IMR-90 (cell line): ENCODE results near the gene WASF3. TPM values are rescaled to one million over a fixed set of nuclear protein-coding genes. Genes with fewer than 3 reads are reported as not detected.

Experiments
- ATAC-seq: fragments of 200-7000 bp; cut with Tn5 transposase; 2 replicates; pipeline ENCODE4 v1.9.1; 2020; ENCODE audit warnings: low read depth, mild to moderate bottlenecking, moderate library complexity
- BruUV-seq: library from RNA; stranded (reverse); fragments of 400-500 nt; replicated peaks from 2 replicates; lab custom pipeline; 2021; lab: Mats Ljungman, UMichigan
- CTCF ChIA-PET: fragments of 300-600 bp; formaldehyde crosslinking; extraction: SDS; loops from one replicate; lab custom pipeline; 2021; ENCODE audit warnings: antibody characterized with exemption; lab: Yijun Ruan, JAX
- POLR2A ChIA-PET: fragments of 300-600 bp; sonication (Branson Sonifier 250); formaldehyde crosslinking; loops from one replicate; lab custom pipeline; 2022; ENCODE audit warnings: antibody characterized with exemption; ENCODE audit not compliant: unreplicated experiment; lab: Charles Lee
- DNase-seq: peaks from one replicate; pipeline ENCODE4 v3.0.0; 2013
- H2AFZ ChIP-seq: replicated peaks from 2 replicates; pipeline ENCODE3; 2013; ENCODE audit warnings: low read length, mild to moderate bottlenecking; ENCODE audit not compliant: poor library complexity
- H2AK5ac ChIP-seq: 2 replicates; pipeline ENCODE4 v1.6.1; 2013; ENCODE audit warnings: low read depth, low read length, inconsistent platforms
- H2AK9ac ChIP-seq: replicated peaks from 2 replicates; pipeline ENCODE3; 2013; ENCODE audit warnings: mild to moderate bottlenecking, low read depth, low read length, moderate library complexity; ENCODE audit not compliant: poor library complexity
- H2BK120ac ChIP-seq: 2 replicates; pipeline ENCODE4 v1.6.1; 2013; ENCODE audit warnings: low read depth, low read length, inconsistent platforms
- H2BK15ac ChIP-seq: 3 replicates; pipeline ENCODE4 v1.6.1; 2013; ENCODE audit warnings: low read depth, low read length, inconsistent platforms
- H2BK20ac ChIP-seq: 2 replicates; pipeline ENCODE4 v1.6.1; 2013; ENCODE audit warnings: low read depth, mild to moderate bottlenecking, inconsistent platforms, low read length, moderate library complexity
- H2BK5ac ChIP-seq: 2 replicates; pipeline ENCODE4 v1.6.1; 2013; ENCODE audit warnings: mild to moderate bottlenecking, low read depth, low read length, inconsistent platforms; ENCODE audit not compliant: poor library complexity, severe bottlenecking
- H3K14ac ChIP-seq: replicated peaks from 2 replicates; pipeline ENCODE4 v1.6.1; 2013; ENCODE audit warnings: low read depth, low read length, inconsistent platforms
- H3K18ac ChIP-seq: 2 replicates; pipeline ENCODE4 v1.6.1; 2013; ENCODE audit warnings: low read depth, low read length, control low read depth
- H3K23ac ChIP-seq: 2 replicates; pipeline ENCODE4 v1.6.1; 2013; ENCODE audit warnings: low read depth, low read length, inconsistent platforms
- H3K27ac ChIP-seq: 2 replicates; pipeline ENCODE4 v1.5.1; 2013; ENCODE audit warnings: mild to moderate bottlenecking, control low read depth, low read length; ENCODE audit not compliant: insufficient read depth
- H3K27me3 ChIP-seq: 2 replicates; pipeline ENCODE4 v1.6.1; 2013; ENCODE audit warnings: low read length; ENCODE audit not compliant: control insufficient read depth, insufficient read depth
- H3K36me3 ChIP-seq: 2 replicates; pipeline ENCODE4 v1.6.1; 2013; ENCODE audit warnings: low read length, mixed read lengths; ENCODE audit not compliant: control insufficient read depth, insufficient read depth
- H3K4ac ChIP-seq: 2 replicates; pipeline ENCODE4 v1.6.1; 2013; ENCODE audit warnings: low read depth, low read length, inconsistent platforms
- H3K4me1 ChIP-seq: 2 replicates; pipeline ENCODE4 v1.6.1; 2013; ENCODE audit warnings: low read length, mixed read lengths; ENCODE audit not compliant: control insufficient read depth, insufficient read depth
- H3K4me2 ChIP-seq: 2 replicates; pipeline ENCODE4 v1.6.1; 2013; ENCODE audit warnings: low read depth, mild to moderate bottlenecking, control low read depth, low read length, moderate library complexity
- H3K4me3 ChIP-seq: 2 replicates; pipeline ENCODE4 v1.5.1; 2013; ENCODE audit warnings: low read depth, mild to moderate bottlenecking, control low read depth, low read length, moderate library complexity; ENCODE audit not compliant: insufficient read depth
- H3K56ac ChIP-seq: 2 replicates; pipeline ENCODE4 v1.6.1; 2013; ENCODE audit warnings: low read length, inconsistent platforms; ENCODE audit not compliant: insufficient read depth; ENCODE audit errors: extremely low read depth
- H3K79me1 ChIP-seq, 2 experiments: 2 replicates each; pipeline ENCODE4 v1.6.1; 2013; ENCODE audit warnings: low read length in 2 of 2, inconsistent platforms in 1 of 2, low read depth in 1 of 2
- H3K9ac ChIP-seq: 2 replicates; pipeline ENCODE4 v1.6.1; 2013; ENCODE audit warnings: low read depth, low read length, control low read depth
- H3K9me1 ChIP-seq: 2 replicates; pipeline ENCODE4 v1.6.1; 2013; ENCODE audit warnings: low read length, inconsistent platforms; ENCODE audit not compliant: insufficient read depth
- H3K9me3 ChIP-seq: 2 replicates; pipeline ENCODE4 v1.6.1; 2013; ENCODE audit warnings: low read length; ENCODE audit not compliant: control insufficient read depth, insufficient read depth
- H4K20me1 ChIP-seq: 2 replicates; pipeline ENCODE4 v1.6.1; 2013; ENCODE audit warnings: low read length, inconsistent platforms; ENCODE audit not compliant: insufficient read depth
- H4K5ac ChIP-seq: 2 replicates; pipeline ENCODE4 v1.6.1; 2013; ENCODE audit warnings: mild to moderate bottlenecking, low read depth, low read length, control low read depth
- H4K8ac ChIP-seq, 2 experiments: 2 replicates each; pipeline ENCODE4 v1.6.1; 2013; ENCODE audit warnings: low read depth in 2 of 2, low read length in 2 of 2, control low read depth in 1 of 2, inconsistent platforms in 1 of 2
- H4K91ac ChIP-seq: 2 replicates; pipeline ENCODE4 v1.6.1; 2013; ENCODE audit warnings: low read depth, low read length, inconsistent platforms; ENCODE audit not compliant: insufficient read depth
- BHLHE40 ChIP-seq: fragments of 150-350 bp; IDR thresholded peaks from 2 replicates; pipeline ENCODE4 v1.6.1; 2016; ENCODE audit warnings: mild to moderate bottlenecking, low read depth, low read length
- CEBPB ChIP-seq: IDR thresholded peaks from 2 replicates; pipeline ENCODE4 v1.6.1; 2012; ENCODE audit warnings: low read depth, low read length, improper control_type of control experiment
- CHD1 ChIP-seq: IDR thresholded peaks from 2 replicates; pipeline ENCODE4 v1.6.1; 2012; ENCODE audit warnings: low read depth, low read length, improper control_type of control experiment
- CTCF ChIP-seq: conservative IDR thresholded peaks from 2 replicates; pipeline ENCODE4 v1.5.1; 2012; ENCODE audit warnings: mild to moderate bottlenecking, low read depth, low read length, improper control_type of control experiment
- FOS ChIP-seq: fragments of 150-350 bp; IDR thresholded peaks from 2 replicates; pipeline ENCODE4 v1.6.1; 2016; ENCODE audit warnings: low read depth, low read length
- MAFK ChIP-seq: IDR thresholded peaks from 2 replicates; pipeline ENCODE4 v1.6.1; 2012; ENCODE audit warnings: low read depth, low read length, improper control_type of control experiment
- MAZ ChIP-seq: IDR thresholded peaks from 2 replicates; pipeline ENCODE4 v1.6.1; 2012; ENCODE audit warnings: low read depth, mild to moderate bottlenecking, low read length, improper control_type of control experiment, moderate library complexity, borderline replicate concordance
- MXI1 ChIP-seq: IDR thresholded peaks from 2 replicates; pipeline ENCODE4 v1.6.1; 2012; ENCODE audit warnings: low read depth, mild to moderate bottlenecking, low read length, moderate library complexity, borderline replicate concordance
- NFE2L2 ChIP-seq: fragments of 150-350 bp; IDR thresholded peaks from 2 replicates; pipeline ENCODE4 v1.6.1; 2016; ENCODE audit warnings: low read depth, mild to moderate bottlenecking, low read length
- POLR2A ChIP-seq: IDR thresholded peaks from 2 replicates; pipeline ENCODE4 v1.6.1; 2012; ENCODE audit warnings: mild to moderate bottlenecking, low read depth, low read length
- RAD21 ChIP-seq: IDR thresholded peaks from 2 replicates; pipeline ENCODE4 v1.6.1; 2012; ENCODE audit warnings: low read length, improper control_type of control experiment
- RCOR1 ChIP-seq: IDR thresholded peaks from 2 replicates; pipeline ENCODE4 v1.6.1; 2012; ENCODE audit warnings: mild to moderate bottlenecking, low read length, improper control_type of control experiment; ENCODE audit not compliant: insufficient replicate concordance
- RFX5 ChIP-seq: IDR thresholded peaks from 2 replicates; pipeline ENCODE4 v1.8.0; 2012; ENCODE audit warnings: low read depth, mild to moderate bottlenecking, low read length, moderate library complexity
- SMC3 ChIP-seq: fragments of 150-350 bp; IDR thresholded peaks from 2 replicates; pipeline ENCODE4 v1.6.1; 2016; ENCODE audit warnings: low read depth, mild to moderate bottlenecking, antibody characterized with exemption, low read length, moderate library complexity
- USF2 ChIP-seq: fragments of 150-350 bp; IDR thresholded peaks from 2 replicates; pipeline ENCODE4 v1.6.1; 2017; ENCODE audit warnings: mild to moderate bottlenecking, antibody characterized with exemption, low read length, low read depth
- WGBS, 2 experiments: methylation state at CpG; one replicate each; pipeline versions ENCODE4 v1.1.5 to v1.1.7; 2013; ENCODE audit warnings: missing lambda C conversion rate in 2 of 2; ENCODE audit not compliant: insufficient read length in 1 of 2; ENCODE audit errors: extremely low coverage in 2 of 2; 5-methylcytosine and 5-hydroxymethylcytosine counted together
- dilution Hi-C: fragments of 300-500 bp; cut with HindIII; formaldehyde crosslinking; loops from one replicate; pipeline ENCODE4 v1.14.3; 2018; ENCODE audit warnings: low sequenced_read_pairs; ENCODE audit not compliant: unreplicated experiment
- in situ Hi-C: fragments of 300-500 bp; cut with MboI; formaldehyde crosslinking; loops from 3 replicates; pipeline ENCODE4 v1.14.3; 2019; ENCODE audit warnings: low sequenced_read_pairs, inconsistent platforms, mixed read lengths
- intact Hi-C: fragments of 100-400 bp; cut with micrococcal nuclease; formaldehyde crosslinking; loops from 2 replicates; pipeline ENCODE4 v1.10.0; 2022
- polyA plus RNA-seq, 3 experiments: library from polyadenylated mRNA; depleted of rRNA; stranded (reverse); fragments of >200 nt; gene quantifications; 2 replicates each; pipeline ENCODE4 v1.2.3, GENCODE V29; 2012; ENCODE audit warnings: low replicate concordance in 1 of 3
- total RNA-seq: library from RNA; depleted of rRNA; stranded (reverse); fragments of >200 nt; gene quantifications from 2 replicates; pipeline ENCODE4 v1.2.3, GENCODE V29; 2012
- TF ChIP-seq, protein P1 (sequence below): fragments of 150-350 bp; IDR thresholded peaks from 2 replicates; pipeline ENCODE4 v1.6.1; 2016; ENCODE audit warnings: low read depth, mild to moderate bottlenecking, low read length, moderate library complexity, borderline replicate concordance

The WASF3 gene
- total and polyA plus RNA-seq, 2 of the 4 experiments (the other 2 are of a cell fraction), result 4.3 to 11.4 TPM

DNA sequence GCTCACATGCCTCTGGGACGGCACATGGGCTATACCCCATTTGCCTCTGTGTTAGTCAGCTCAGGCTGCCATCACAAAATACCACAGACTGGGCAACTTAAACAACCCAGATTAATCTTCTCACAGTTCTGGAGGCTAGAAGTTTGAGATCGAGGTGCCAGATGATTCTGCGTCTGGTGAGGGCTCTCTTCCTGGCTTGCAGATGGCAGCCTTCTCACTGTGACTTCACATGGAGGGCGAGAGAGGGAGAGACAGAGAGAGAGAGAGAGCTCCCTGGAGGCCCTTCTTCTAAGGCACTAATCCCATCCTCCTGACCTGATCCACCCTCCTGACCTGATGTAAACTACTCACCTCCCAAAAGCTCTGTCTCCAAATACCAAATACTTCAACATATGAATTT, 148.1 kb downstream of the WASF3 start:
- Histone ChIP-seq H2BK5ac (no peak overlapping the region), H2BK20ac (no peak overlapping the region), H3K4me3 (no peak overlapping the region), H2BK120ac (no peak overlapping the region), H4K8ac (no peak overlapping the region), H3K4me2 (no peak overlapping the region), H3K4ac (no peak overlapping the region), H2AK5ac (no peak overlapping the region), H3K79me1 (no peaks in the 10 kb centered on the region), H3K9me1 (no peaks in the 10 kb centered on the region), H4K5ac (no peak overlapping the region), H3K27ac (no peak overlapping the region), H4K91ac (no peak overlapping the region), H4K20me1 (no peaks in the 10 kb centered on the region), H3K18ac (no peak overlapping the region), H3K4me1 (no peaks in the 10 kb centered on the region), H3K27me3 (peaks cover 12% of the 10 kb centered on the region), H2BK15ac (no peak overlapping the region), H2AFZ (no peak overlapping the region), H3K9ac (no peak overlapping the region), H3K36me3 (no peaks in the 10 kb centered on the region), H2AK9ac (no peak overlapping the region), H3K23ac (no peak overlapping the region), H3K14ac (no peak overlapping the region), H3K56ac (no peak overlapping the region), H3K9me3 (no peaks in the 10 kb centered on the region)
- no peak for ATAC-seq
- ChIA-PET CTCF (interaction anchor here (1.2 to 1.3 kb wide), 2 partner anchors 9 to 521 kb away, joined by 3 to 4 read pairs; no protein-coding TSS in a partner anchor), POLR2A (no interaction called here)
- WGBS, 2 experiments, result no CpG with 5 or more reads among the region's 4 CpGs
- in situ Hi-C loops, result no loop called here
- dilution Hi-C loops, result no loop called here
- intact Hi-C loops, result loop anchor here (5.0 kb wide), 1 partner anchor 652 kb away; no protein-coding TSS in a partner anchor
- no TSS peak for BruUV-seq
- TF ChIP-seq RCOR1 (no peak), CHD1 (no peak), MXI1 (no peak), MAFK (no peak), RAD21 (no peak), FOS (no peak), RFX5 (no peak), NFE2L2 (no peak), USF2 (no peak), POLR2A (no peak), BHLHE40 (no peak), CTCF (no peak), SMC3 (no peak), CEBPB (no peak), MAZ (no peak)
- TF ChIP-seq, protein P1, sequence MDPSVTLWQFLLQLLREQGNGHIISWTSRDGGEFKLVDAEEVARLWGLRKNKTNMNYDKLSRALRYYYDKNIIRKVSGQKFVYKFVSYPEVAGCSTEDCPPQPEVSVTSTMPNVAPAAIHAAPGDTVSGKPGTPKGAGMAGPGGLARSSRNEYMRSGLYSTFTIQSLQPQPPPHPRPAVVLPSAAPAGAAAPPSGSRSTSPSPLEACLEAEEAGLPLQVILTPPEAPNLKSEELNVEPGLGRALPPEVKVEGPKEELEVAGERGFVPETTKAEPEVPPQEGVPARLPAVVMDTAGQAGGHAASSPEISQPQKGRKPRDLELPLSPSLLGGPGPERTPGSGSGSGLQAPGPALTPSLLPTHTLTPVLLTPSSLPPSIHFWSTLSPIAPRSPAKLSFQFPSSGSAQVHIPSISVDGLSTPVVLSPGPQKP, result no peak
- DNase-seq, result no peak
